Gastrocnemius medialis (tissue), 4 donors: ENCODE measurements around the gene TCF3. TPM values are rescaled to one million over a fixed set of nuclear protein-coding genes. Genes with fewer than 3 reads are reported as not detected.

Source experiments
- ATAC-seq, 2 donors: fragments of 150-250 bp; one replicate each; pipeline ENCODE4 v1.9.1; 2016
- DNase-seq, 2 donors: peaks; one replicate each; pipeline ENCODE4 v3.0.0-alpha.2; 2019
- H3K27ac ChIP-seq, 4 donors: fragments of 200-600 bp; sonication (generic); 1 replicate in 1 of 4; 2 replicates in 3 of 4; pipeline ENCODE4 v1.5.1; 2016 to 2018; ENCODE audit warnings: mild to moderate bottlenecking in 2 of 4, moderate library complexity in 1 of 4
- H3K27me3 ChIP-seq, 3 donors: fragments of 200-600 bp; sonication (generic) in 2 of 3; 1 replicate in 1 of 3; 2 replicates in 2 of 3; pipeline versions ENCODE4 v1.5.1 to v1.6.0; 2016 to 2019; ENCODE audit warnings: mild to moderate bottlenecking in 1 of 3, moderate library complexity in 1 of 3
- H3K36me3 ChIP-seq, 2 donors: fragments of 200-600 bp; sonication (generic) in 1 of 2; one replicate each; pipeline ENCODE4 v1.5.1; 2017 to 2018
- H3K4me1 ChIP-seq, 2 donors: fragments of 200-600 bp; sonication (generic) in 1 of 2; one replicate each; pipeline ENCODE4 v1.5.1; 2016 to 2017; ENCODE audit warnings: mild to moderate bottlenecking in 2 of 2
- H3K4me3 ChIP-seq, 4 donors: fragments of 200-600 bp; sonication (generic) in 3 of 4; 1 replicate in 1 of 4; 2 replicates in 3 of 4; pipeline ENCODE4 v1.5.1; 2016 to 2019; ENCODE audit warnings: mild to moderate bottlenecking in 2 of 4
- H3K9me3 ChIP-seq, 3 donors: fragments of 200-600 bp; sonication (generic) in 2 of 3; 1 replicate in 1 of 3; 2 replicates in 2 of 3; pipeline ENCODE4 v1.5.1; 2016 to 2019
- CTCF ChIP-seq, 5 experiments: fragments of 450-650 bp in 3 of 5; fragments of 200-600 bp in 2 of 5; sonication (generic) in 2 of 5; IDR thresholded peaks in 4 of 5; conservative IDR thresholded peaks in 1 of 5; 1 replicate in 4 of 5; 2 replicates in 1 of 5; pipeline ENCODE4 v1.5.1; 2016 to 2019; ENCODE audit warnings: antibody characterized with exemption in 5 of 5, mild to moderate bottlenecking in 3 of 5, moderate library complexity in 3 of 5
- POLR2A ChIP-seq, 2 donors: fragments of 450-650 bp; IDR thresholded peaks; one replicate each; pipeline ENCODE4 v1.6.1; 2017; ENCODE audit warnings: antibody characterized with exemption in 2 of 2, mild to moderate bottlenecking in 2 of 2, moderate library complexity in 2 of 2
- in situ Hi-C, 4 donors: fragments of 200-750 bp; cut with MboI; loops; one replicate each; pipeline versions ENCODE4 v1.15.0 to v1.8.0; 2017; ENCODE audit warnings: low sequenced_read_pairs in 4 of 4
- intact Hi-C: fragments of 100-400 bp; cut with DNase I; formaldehyde crosslinking; loops from one replicate; pipeline ENCODE4 v1.15.1; 2023; ENCODE audit warnings: low total_unique reads
- total RNA-seq, 4 donors: library from RNA; depleted of rRNA; stranded (reverse); fragments of >200 nt; gene quantifications; one replicate each; pipeline versions ENCODE4 v1.1.0 to v1.2.3, GENCODE V29; 2016

Gene TCF3
- total RNA-seq, 4 donors from 2014 or later: 22.0 to 58.6 (median 42.5) TPM

- no peak for DNase-seq
Measured at GRCh38 chr19:1570836-1571235, 81.6 kb downstream of the TCF3 start.

GRCh38 chr19:1569997-1570396 is 82.4 kb downstream of the TCF3 start:
- no peak overlapping the region for H3K27ac ChIP-seq
- in situ Hi-C loops: no loop called here
- ATAC-seq: no peak
- H3K4me1 ChIP-seq: peaks cover 4 to 7% of the 10 kb centered on the region in 2 donors
- intact Hi-C loops: loop anchor here (5.0 kb wide), 1 partner anchor 37 kb away; the partner anchor contains the start of gene UQCR11
- no peaks in the 10 kb centered on the region for H3K36me3 ChIP-seq
- DNase-seq: no peak
- peaks cover 6 to 11% (median 8%) of the 10 kb centered on the region in 3 donors for H3K27me3 ChIP-seq
- TF ChIP-seq CTCF (IDR thresholded peaks at IDR 0.05 in 4 of 5, conservative IDR thresholded peaks at IDR 0.05 in 1 of 5) (no peak), POLR2A (IDR thresholded peaks at IDR 0.05) (no peak)
- no peaks in the 10 kb centered on the region for H3K9me3 ChIP-seq
- no peak overlapping the region for H3K4me3 ChIP-seq

More at GRCh38 chr19:1570836-1571235, 81.6 kb downstream of the TCF3 start:
- Histone ChIP-seq H3K36me3 (no peaks in the 10 kb centered on the region), H3K4me1 (peaks cover 4 to 7% of the 10 kb centered on the region in 2 donors), H3K9me3 (no peaks in the 10 kb centered on the region), H3K27ac (no peak overlapping the region), H3K27me3 (peaks cover 6 to 8% (median 8%) of the 10 kb centered on the region in 3 donors), H3K4me3 (no peak overlapping the region)
- no peak for ATAC-seq
- intact Hi-C loops (no loop called here), in situ Hi-C loops (no loop called here)
- TF ChIP-seq POLR2A (IDR thresholded peaks at IDR 0.05) (no peak), CTCF (IDR thresholded peaks at IDR 0.05 in 4 of 5, conservative IDR thresholded peaks at IDR 0.05 in 1 of 5) (no peak)

- in situ Hi-C loops: no loop called here
- peak; percentile 37 to 62 for DNase-seq
- Histone ChIP-seq H3K9me3 (no peaks in the 10 kb centered on the region), H3K4me3 (peak within 1 kb of the TSS; percentile 37 to 53 (median 51)), H3K4me1 (peaks cover 4 to 7% of the 10 kb centered on the region in 2 donors), H3K27ac (peak within 1 kb of the TSS in 3 of 4 donors; percentile 13 to 62 (median 52)), H3K27me3 (peaks cover 6 to 11% (median 8%) of the 10 kb centered on the region in 3 donors), H3K36me3 (no peaks in the 10 kb centered on the region)
- TF ChIP-seq POLR2A (IDR thresholded peaks at IDR 0.05): no peak
- no peak for TF ChIP-seq CTCF (IDR thresholded peaks at IDR 0.05 in 4 of 5, conservative IDR thresholded peaks at IDR 0.05 in 1 of 5)
- intact Hi-C loops: loop anchor here (1.0 to 5.0 kb wide), 2 partner anchors 39 to 85 kb away; partner anchors contain the start of gene UQCR11
- peak; percentile 79 to 90 for ATAC-seq
Measured at GRCh38 chr19:1568320-1569019, 83.9 kb downstream of the TCF3 start, which contains the start of gene MEX3D. MEX3D (minus strand) TSS chr19:1568325; CDS start chr19:1568058, 267 bp downstream.

- no peak for ATAC-seq
Measured at GRCh38 chr19:1567848-1568227, 84.6 kb downstream of the TCF3 start.

More at GRCh38 chr19:1567848-1568227, 84.6 kb downstream of the TCF3 start:
- peaks cover 6 to 11% (median 8%) of the 10 kb centered on the region in 3 donors for H3K27me3 ChIP-seq
- intact Hi-C loops (loop anchor here (1.0 to 5.0 kb wide), 2 partner anchors 39 to 85 kb away; partner anchors contain the start of gene UQCR11), in situ Hi-C loops (no loop called here)
- no peaks in the 10 kb centered on the region for H3K9me3 ChIP-seq
- peaks cover 4 to 7% of the 10 kb centered on the region in 2 donors for H3K4me1 ChIP-seq
- H3K36me3 ChIP-seq: no peaks in the 10 kb centered on the region
- H3K4me3 ChIP-seq: no peak overlapping the region
- TF ChIP-seq POLR2A (IDR thresholded peaks at IDR 0.05) (no peak), CTCF (IDR thresholded peaks at IDR 0.05 in 4 of 5, conservative IDR thresholded peaks at IDR 0.05 in 1 of 5) (no peak)
- no peak for DNase-seq
- H3K27ac ChIP-seq: no peak overlapping the region
